Loucy (cell line): Measurements from ENCODE around the gene CACNA2D1.

Experiments
- H2AFZ ChIP-seq: fragments of 200-600 bp; sonication (generic); 2 replicates; pipeline ENCODE4 v1.6.0; 2016; ENCODE audit warnings: antibody characterized with exemption, mild to moderate bottlenecking, low read length, moderate library complexity
- H3F3A ChIP-seq: fragments of 200-600 bp; 2 replicates; pipeline ENCODE4 v1.6.0; 2016; ENCODE audit warnings: antibody characterized with exemption, low read depth, mild to moderate bottlenecking
- H3K27me3 ChIP-seq: fragments of 200-600 bp; sonication (generic); 2 replicates; pipeline ENCODE4 v1.6.1; 2014; ENCODE audit warnings: low read length, mild to moderate bottlenecking; ENCODE audit not compliant: insufficient read depth, poor library complexity, severe bottlenecking
- H3K36me3 ChIP-seq: fragments of 200-600 bp; sonication (generic); 2 replicates; pipeline ENCODE4 v1.6.1; 2016; ENCODE audit warnings: low read length; ENCODE audit not compliant: insufficient read depth
- H3K4me1 ChIP-seq: fragments of 200-600 bp; sonication (generic); 2 replicates; pipeline ENCODE4 v1.5.1; 2014; ENCODE audit warnings: low read length, mild to moderate bottlenecking; ENCODE audit not compliant: insufficient read depth, poor library complexity, severe bottlenecking
- H3K4me2 ChIP-seq: fragments of 200-600 bp; sonication (generic); 2 replicates; pipeline ENCODE4 v1.6.0; 2014; ENCODE audit warnings: antibody characterized with exemption, low read length, low read depth, mild to moderate bottlenecking; ENCODE audit not compliant: poor library complexity, severe bottlenecking
- H3K4me3 ChIP-seq: fragments of 200-600 bp; sonication (generic); 2 replicates; pipeline ENCODE4 v1.5.1; 2014; ENCODE audit warnings: low read length, mild to moderate bottlenecking, mixed read lengths; ENCODE audit not compliant: poor library complexity, severe bottlenecking
- H3K79me2 ChIP-seq: fragments of 200-600 bp; sonication (generic); 2 replicates; pipeline ENCODE4 v1.6.1; 2014; ENCODE audit warnings: low read length; ENCODE audit not compliant: insufficient read depth
- H3K9ac ChIP-seq: fragments of 200-600 bp; sonication (generic); 2 replicates; pipeline ENCODE4 v1.6.0; 2014; ENCODE audit warnings: mild to moderate bottlenecking, low read depth, low read length, moderate library complexity; ENCODE audit not compliant: poor library complexity, severe bottlenecking
- H3K9me2 ChIP-seq: fragments of 200-600 bp; sonication (generic); replicated peaks from 2 replicates; pipeline ENCODE4 v1.6.1; 2016; ENCODE audit warnings: low read depth, low read length, mixed read lengths
- H3K9me3 ChIP-seq: fragments of 200-600 bp; sonication (generic); 2 replicates; pipeline ENCODE4 v1.6.1; 2014; ENCODE audit warnings: mild to moderate bottlenecking, antibody characterized with exemption, low read length, low read depth; ENCODE audit not compliant: insufficient read depth
- H4K20me1 ChIP-seq: fragments of 200-600 bp; sonication (generic); 2 replicates; pipeline ENCODE4 v1.6.0; 2014; ENCODE audit warnings: antibody characterized with exemption, low read length, mild to moderate bottlenecking; ENCODE audit not compliant: insufficient read depth, poor library complexity, severe bottlenecking
- CTCF ChIP-seq: fragments of 200-600 bp; sonication (generic); conservative IDR thresholded peaks from 2 replicates; pipeline ENCODE4 v1.5.1; 2014; ENCODE audit warnings: mild to moderate bottlenecking, antibody characterized with exemption, low read length
- EZH2phosphoT487 ChIP-seq: fragments of 200-600 bp; IDR thresholded peaks from 2 replicates; pipeline ENCODE4 v1.6.1; 2018; ENCODE audit warnings: antibody characterized with exemption, mild to moderate bottlenecking, moderate library complexity, borderline replicate concordance

CACNA2D1 gene

GRCh38 chr7:82129091-82129490, 314.5 kb downstream of the CACNA2D1 start:
- H4K20me1 ChIP-seq = no peaks in the 10 kb centered on the region
- no peaks in the 10 kb centered on the region for H3K27me3 ChIP-seq
- no peak overlapping the region for H3K4me2 ChIP-seq
- H3K9me3 ChIP-seq = no peaks in the 10 kb centered on the region
- H3K79me2 ChIP-seq = no peaks in the 10 kb centered on the region
- no peak overlapping the region for H2AFZ ChIP-seq
- TF ChIP-seq CTCF = no peak
- TF ChIP-seq EZH2phosphoT487 = no peak
- H3K36me3 ChIP-seq = no peaks in the 10 kb centered on the region
- no peak overlapping the region for H3K9ac ChIP-seq
- no peaks in the 10 kb centered on the region for H3K9me2 ChIP-seq
- H3K4me3 ChIP-seq = no peak overlapping the region
- no peaks in the 10 kb centered on the region for H3K4me1 ChIP-seq
- no peaks in the 10 kb centered on the region for H3F3A ChIP-seq

- Histone ChIP-seq H2AFZ (no peak overlapping the region), H3K9me2 (no peaks in the 10 kb centered on the region), H4K20me1 (no peaks in the 10 kb centered on the region), H3K4me1 (no peaks in the 10 kb centered on the region), H3K79me2 (no peaks in the 10 kb centered on the region), H3F3A (no peaks in the 10 kb centered on the region), H3K4me3 (no peak overlapping the region), H3K36me3 (no peaks in the 10 kb centered on the region), H3K9ac (no peak overlapping the region), H3K27me3 (no peaks in the 10 kb centered on the region), H3K4me2 (no peak overlapping the region), H3K9me3 (no peaks in the 10 kb centered on the region)
- no peak for TF ChIP-seq EZH2phosphoT487
- TF ChIP-seq CTCF = no peak
Observed at GRCh38 chr7:82128546-82128945, 315.0 kb downstream of the CACNA2D1 start.

- H4K20me1 ChIP-seq = no peaks in the 10 kb centered on the region
- no peak overlapping the region for H2AFZ ChIP-seq
- no peaks in the 10 kb centered on the region for H3K9me2 ChIP-seq
- H3K27me3 ChIP-seq = no peaks in the 10 kb centered on the region
- no peaks in the 10 kb centered on the region for H3K4me1 ChIP-seq
- H3K9ac ChIP-seq = no peak overlapping the region
- no peaks in the 10 kb centered on the region for H3F3A ChIP-seq
- H3K4me3 ChIP-seq = no peak overlapping the region
- no peak for TF ChIP-seq CTCF
- no peak for TF ChIP-seq EZH2phosphoT487
- H3K9me3 ChIP-seq = no peaks in the 10 kb centered on the region
- no peak overlapping the region for H3K4me2 ChIP-seq
- H3K79me2 ChIP-seq = no peaks in the 10 kb centered on the region
- no peaks in the 10 kb centered on the region for H3K36me3 ChIP-seq
Observed at GRCh38 chr7:82126576-82126975, 317.0 kb downstream of the CACNA2D1 start.
